ENCODE results near the gene SLC39A11. TPM values are rescaled to one million over a fixed set of nuclear protein-coding genes. Genes with fewer than 3 reads are reported as not detected.

Gene SLC39A11
- polyA plus RNA-seq, 1 of the 3 experiments (the other 2 are of a cell fraction): 23.5 TPM

DNA sequence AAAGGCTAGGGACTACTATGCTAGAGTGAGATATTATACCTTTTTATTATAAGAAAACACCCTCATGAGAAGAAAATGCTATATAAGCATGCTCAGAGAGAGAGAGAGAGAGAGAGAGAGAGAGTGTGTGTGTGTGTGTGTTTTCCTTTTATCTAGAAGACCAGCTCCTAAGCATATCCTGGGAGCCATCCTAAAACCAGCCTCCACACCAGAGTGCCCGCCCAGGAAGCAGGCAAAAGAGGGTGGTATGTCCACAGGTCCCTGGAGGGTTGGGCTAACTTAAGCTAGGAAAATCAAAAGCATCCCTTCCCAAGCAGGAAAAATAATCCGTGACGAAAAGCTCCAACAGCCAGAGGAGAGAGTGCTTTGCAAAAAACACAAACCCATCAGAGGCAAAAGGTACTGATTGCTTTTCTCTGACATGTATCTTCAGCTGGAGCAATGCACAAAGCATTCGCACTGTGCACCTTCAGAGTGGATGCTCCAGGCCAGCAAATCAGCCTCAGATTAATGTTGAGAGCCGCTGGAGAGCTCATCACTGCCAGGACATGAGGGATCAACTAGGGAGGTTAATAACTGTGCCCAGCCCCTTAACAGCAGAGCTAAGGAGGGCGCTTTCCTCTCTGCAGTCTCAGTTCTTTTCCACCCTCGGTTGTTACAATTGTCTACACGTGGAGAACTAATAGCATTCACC, 125.1 kb downstream of the SLC39A11 start:
- no peak overlapping the region for H3K27ac ChIP-seq (ENCODE audit: low read depth in 2 of 2, low read length in 1 of 2)
- no peak overlapping the region for H2AFZ ChIP-seq (ENCODE audit: low read depth)
- H3K79me2 ChIP-seq (ENCODE audit: insufficient read depth): no peaks in the 10 kb centered on the region
- ChIA-PET POLR2A (no interaction called here), CTCF (interaction anchor here (0.9 to 1.7 kb wide), 7 partner anchors 12 to 410 kb away, joined by 3 to 7 read pairs (median 5); no protein-coding TSS in a partner anchor)
- no peak for DNase-seq
- H3F3A ChIP-seq (replicated peaks; ENCODE audit: insufficient read depth): no peaks in the 10 kb centered on the region
- H3K9me3 ChIP-seq: no peaks in the 10 kb centered on the region
- WGBS (ENCODE audit: low lambda C conversion rate): 90% methylated on average over 8 of the region's 8 CpGs
- H3K27me3 ChIP-seq (ENCODE audit: insufficient read depth): no peaks in the 10 kb centered on the region
- H3K9ac ChIP-seq: no peak overlapping the region
- no peak for TF ChIP-seq ELF1 (IDR thresholded peaks at IDR 0.05)
- no peak for TF ChIP-seq TEAD4 (IDR thresholded peaks at IDR 0.05; ENCODE audit: borderline replicate concordance, insufficient read depth)
- TF ChIP-seq, protein P1, sequence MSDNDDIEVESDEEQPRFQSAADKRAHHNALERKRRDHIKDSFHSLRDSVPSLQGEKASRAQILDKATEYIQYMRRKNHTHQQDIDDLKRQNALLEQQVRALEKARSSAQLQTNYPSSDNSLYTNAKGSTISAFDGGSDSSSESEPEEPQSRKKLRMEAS (IDR thresholded peaks at IDR 0.05; ENCODE audit: low read depth): no peak
- TF ChIP-seq SIN3A (IDR thresholded peaks at IDR 0.05; ENCODE audit: borderline replicate concordance, low read depth, low read length): no peak
- no peak for TF ChIP-seq NRF1 (IDR thresholded peaks at IDR 0.05; ENCODE audit: low read depth, low read length)
- no peaks in the 10 kb centered on the region for H4K20me1 ChIP-seq (ENCODE audit: insufficient read depth)
- H3K4me1 ChIP-seq (ENCODE audit: control insufficient read depth in 1 of 2, insufficient read depth in 2 of 2, low read depth in 1 of 2, low read length in 1 of 2): peaks cover 0 to 8% of the 10 kb centered on the region in 2 experiments; a peak in 1 of 4 replicates
- H3K4me3 ChIP-seq (ENCODE audit: low read depth in 2 of 2, low read length in 1 of 2): no peak overlapping the region
- H3K4me2 ChIP-seq: no peak overlapping the region
- H3K9me2 ChIP-seq: no peaks in the 10 kb centered on the region
- no peaks in the 10 kb centered on the region for H3K36me3 ChIP-seq (replicated peaks in 1 of 2; ENCODE audit: control insufficient read depth in 1 of 2, insufficient read depth in 2 of 2, low read length in 1 of 2)

DNA sequence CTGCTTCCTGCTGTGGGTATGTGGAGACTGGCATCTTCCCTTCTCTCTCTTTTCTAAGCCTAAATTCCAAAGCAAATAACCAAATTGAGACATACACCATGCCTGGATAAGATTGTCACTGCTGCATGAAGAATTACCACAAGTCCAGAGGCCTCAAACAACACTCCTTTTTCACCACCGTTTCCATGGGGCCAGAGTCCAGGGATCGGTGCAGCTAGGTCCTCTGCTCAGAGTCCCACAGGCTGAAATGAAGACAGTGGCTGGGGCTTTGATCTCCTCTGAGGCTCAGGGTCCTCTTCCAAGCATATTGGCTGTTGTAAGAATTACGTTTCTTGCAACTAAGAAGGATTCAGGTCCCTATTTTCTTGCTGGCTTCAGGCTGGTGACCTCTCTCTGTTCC, 130.4 kb downstream of the SLC39A11 start:
- no peaks in the 10 kb centered on the region for H3F3A ChIP-seq (replicated peaks; ENCODE audit: insufficient read depth)
- no peak overlapping the region for H3K4me3 ChIP-seq (ENCODE audit: low read depth in 2 of 2, low read length in 1 of 2)
- WGBS (ENCODE audit: low lambda C conversion rate): 96% methylated on average over 3 of the region's 3 CpGs
- no peaks in the 10 kb centered on the region for H3K27me3 ChIP-seq (ENCODE audit: insufficient read depth)
- no peak overlapping the region for H2AFZ ChIP-seq (ENCODE audit: low read depth)
- no peaks in the 10 kb centered on the region for H3K36me3 ChIP-seq (replicated peaks in 1 of 2; ENCODE audit: control insufficient read depth in 1 of 2, insufficient read depth in 2 of 2, low read length in 1 of 2)
- TF ChIP-seq, protein P2, sequence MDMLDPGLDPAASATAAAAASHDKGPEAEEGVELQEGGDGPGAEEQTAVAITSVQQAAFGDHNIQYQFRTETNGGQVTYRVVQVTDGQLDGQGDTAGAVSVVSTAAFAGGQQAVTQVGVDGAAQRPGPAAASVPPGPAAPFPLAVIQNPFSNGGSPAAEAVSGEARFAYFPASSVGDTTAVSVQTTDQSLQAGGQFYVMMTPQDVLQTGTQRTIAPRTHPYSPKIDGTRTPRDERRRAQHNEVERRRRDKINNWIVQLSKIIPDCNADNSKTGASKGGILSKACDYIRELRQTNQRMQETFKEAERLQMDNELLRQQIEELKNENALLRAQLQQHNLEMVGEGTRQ (IDR thresholded peaks at IDR 0.05; ENCODE audit: borderline replicate concordance, low read depth, low read length): no peak
- TF ChIP-seq RFX5 (IDR thresholded peaks at IDR 0.05; ENCODE audit: low read length) (no peak), EP300 (IDR thresholded peaks at IDR 0.05; ENCODE audit: borderline replicate concordance in 1 of 2, low read depth in 1 of 2, low read length in 1 of 2) (no peak), FOXM1 (IDR thresholded peaks at IDR 0.05; ENCODE audit: low read depth) (no peak), GATA2 (CRISPR knock-in tag; IDR thresholded peaks at IDR 0.05) (no peak), GABPA (IDR thresholded peaks at IDR 0.05; ENCODE audit: low read depth) (no peak), RCOR1 (IDR thresholded peaks at IDR 0.05; ENCODE audit: low read length) (no peak)
- TF ChIP-seq, protein P3, sequence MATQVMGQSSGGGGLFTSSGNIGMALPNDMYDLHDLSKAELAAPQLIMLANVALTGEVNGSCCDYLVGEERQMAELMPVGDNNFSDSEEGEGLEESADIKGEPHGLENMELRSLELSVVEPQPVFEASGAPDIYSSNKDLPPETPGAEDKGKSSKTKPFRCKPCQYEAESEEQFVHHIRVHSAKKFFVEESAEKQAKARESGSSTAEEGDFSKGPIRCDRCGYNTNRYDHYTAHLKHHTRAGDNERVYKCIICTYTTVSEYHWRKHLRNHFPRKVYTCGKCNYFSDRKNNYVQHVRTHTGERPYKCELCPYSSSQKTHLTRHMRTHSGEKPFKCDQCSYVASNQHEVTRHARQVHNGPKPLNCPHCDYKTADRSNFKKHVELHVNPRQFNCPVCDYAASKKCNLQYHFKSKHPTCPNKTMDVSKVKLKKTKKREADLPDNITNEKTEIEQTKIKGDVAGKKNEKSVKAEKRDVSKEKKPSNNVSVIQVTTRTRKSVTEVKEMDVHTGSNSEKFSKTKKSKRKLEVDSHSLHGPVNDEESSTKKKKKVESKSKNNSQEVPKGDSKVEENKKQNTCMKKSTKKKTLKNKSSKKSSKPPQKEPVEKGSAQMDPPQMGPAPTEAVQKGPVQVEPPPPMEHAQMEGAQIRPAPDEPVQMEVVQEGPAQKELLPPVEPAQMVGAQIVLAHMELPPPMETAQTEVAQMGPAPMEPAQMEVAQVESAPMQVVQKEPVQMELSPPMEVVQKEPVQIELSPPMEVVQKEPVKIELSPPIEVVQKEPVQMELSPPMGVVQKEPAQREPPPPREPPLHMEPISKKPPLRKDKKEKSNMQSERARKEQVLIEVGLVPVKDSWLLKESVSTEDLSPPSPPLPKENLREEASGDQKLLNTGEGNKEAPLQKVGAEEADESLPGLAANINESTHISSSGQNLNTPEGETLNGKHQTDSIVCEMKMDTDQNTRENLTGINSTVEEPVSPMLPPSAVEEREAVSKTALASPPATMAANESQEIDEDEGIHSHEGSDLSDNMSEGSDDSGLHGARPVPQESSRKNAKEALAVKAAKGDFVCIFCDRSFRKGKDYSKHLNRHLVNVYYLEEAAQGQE (IDR thresholded peaks at IDR 0.05; ENCODE audit: low read depth, low read length): no peak
- TF ChIP-seq, protein P4, sequence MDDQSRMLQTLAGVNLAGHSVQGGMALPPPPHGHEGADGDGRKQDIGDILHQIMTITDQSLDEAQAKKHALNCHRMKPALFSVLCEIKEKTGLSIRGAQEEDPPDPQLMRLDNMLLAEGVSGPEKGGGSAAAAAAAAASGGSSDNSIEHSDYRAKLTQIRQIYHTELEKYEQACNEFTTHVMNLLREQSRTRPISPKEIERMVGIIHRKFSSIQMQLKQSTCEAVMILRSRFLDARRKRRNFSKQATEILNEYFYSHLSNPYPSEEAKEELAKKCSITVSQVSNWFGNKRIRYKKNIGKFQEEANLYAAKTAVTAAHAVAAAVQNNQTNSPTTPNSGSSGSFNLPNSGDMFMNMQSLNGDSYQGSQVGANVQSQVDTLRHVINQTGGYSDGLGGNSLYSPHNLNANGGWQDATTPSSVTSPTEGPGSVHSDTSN (IDR thresholded peaks at IDR 0.05): no peak
- H3K27ac ChIP-seq (ENCODE audit: low read depth in 2 of 2, low read length in 1 of 2): no peak overlapping the region
- ChIA-PET CTCF (interaction anchor here (0.8 to 1.4 kb wide), 4 partner anchors 8 to 227 kb away, joined by 3 read pairs; no protein-coding TSS in a partner anchor), POLR2A (no interaction called here)
- DNase-seq: no peak
- no peak overlapping the region for H3K9ac ChIP-seq
- no peaks in the 10 kb centered on the region for H3K79me2 ChIP-seq (ENCODE audit: insufficient read depth)
- no peaks in the 10 kb centered on the region for H3K4me1 ChIP-seq (ENCODE audit: control insufficient read depth in 1 of 2, insufficient read depth in 2 of 2, low read depth in 1 of 2, low read length in 1 of 2)
- H3K9me2 ChIP-seq: no peaks in the 10 kb centered on the region
- no peaks in the 10 kb centered on the region for H4K20me1 ChIP-seq (ENCODE audit: insufficient read depth)
- H3K4me2 ChIP-seq: no peak overlapping the region
- no peaks in the 10 kb centered on the region for H3K9me3 ChIP-seq
